T-helper 1 cell treated with Interleukin-12 subunit alpha and Interleukin-12 subunit beta and Interleukin-4 antibody, amounts not matched to agents 30 ng/mL and 1 ng/mL, for 36 hours (primary cell): ENCODE data around the gene LEMD2. TPM values are rescaled to one million over a fixed set of nuclear protein-coding genes. Genes with fewer than 3 reads are reported as not detected.

Source experiments
- intact Hi-C: fragments of 100-400 bp; cut with micrococcal nuclease; formaldehyde crosslinking; loops from one replicate; pipeline ENCODE4 v1.15.1; 2024
- total RNA-seq: library from RNA; stranded (reverse); gene quantifications from 2 replicates; pipeline ENCODE4 v1.2.3, GENCODE V29; 2022

Gene LEMD2
- total RNA-seq, 1 donor from 2014 or later: 77.2 TPM

- intact Hi-C loops: no loop called here
Measured at GRCh38 chr6:33742837-33743236, 46.1 kb downstream of the LEMD2 start.

GRCh38 chr6:33742092-33742491 lies 46.8 kb downstream of the LEMD2 start:
- intact Hi-C loops: no loop called here

- intact Hi-C loops: no loop called here
Measured at GRCh38 chr6:33740794-33741193, 48.1 kb downstream of the LEMD2 start.

GRCh38 chr6:33740204-33740608 lies 48.7 kb downstream of the LEMD2 start:
- intact Hi-C loops: no loop called here

GRCh38 chr6:33739571-33739970 lies 49.4 kb downstream of the LEMD2 start:
- intact Hi-C loops: no loop called here

- intact Hi-C loops: no loop called here
Measured at GRCh38 chr6:33738879-33739278, 50.1 kb downstream of the LEMD2 start.

- intact Hi-C loops: no loop called here
Measured at GRCh38 chr6:33738153-33738552, 50.8 kb downstream of the LEMD2 start.

- intact Hi-C loops: no loop called here
Measured at GRCh38 chr6:33737267-33738026, 51.5 kb downstream of the LEMD2 start.

GRCh38 chr6:33735216-33735615 lies 53.7 kb downstream of the LEMD2 start:
- intact Hi-C loops: no loop called here

GRCh38 chr6:33733709-33734007 lies 55.3 kb downstream of the LEMD2 start:
- intact Hi-C loops: no loop called here

GRCh38 chr6:33732817-33733708 lies 55.9 kb downstream of the LEMD2 start:
- intact Hi-C loops: no loop called here

- intact Hi-C loops: no loop called here
Measured at GRCh38 chr6:33732385-33732784, 56.5 kb downstream of the LEMD2 start.

GRCh38 chr6:33731751-33732282 lies 57.1 kb downstream of the LEMD2 start:
- intact Hi-C loops: no loop called here

GRCh38 chr6:33731035-33731434 lies 57.9 kb downstream of the LEMD2 start:
- intact Hi-C loops: no loop called here

- intact Hi-C loops: no loop called here
Measured at GRCh38 chr6:33730611-33731010, 58.3 kb downstream of the LEMD2 start.

- intact Hi-C loops: no loop called here
Measured at GRCh38 chr6:33729059-33729458, 59.9 kb downstream of the LEMD2 start.

GRCh38 chr6:33728438-33728837 lies 60.5 kb downstream of the LEMD2 start:
- intact Hi-C loops: no loop called here

GRCh38 chr6:33727932-33728331 lies 61.0 kb downstream of the LEMD2 start:
- intact Hi-C loops: no loop called here

- intact Hi-C loops: no loop called here
Measured at GRCh38 chr6:33727126-33727525, 61.8 kb downstream of the LEMD2 start.

GRCh38 chr6:33726696-33727095 lies 62.2 kb downstream of the LEMD2 start:
- intact Hi-C loops: no loop called here

- intact Hi-C loops: no loop called here
Measured at GRCh38 chr6:33725891-33726673, 62.8 kb downstream of the LEMD2 start.

- intact Hi-C loops: no loop called here
Measured at GRCh38 chr6:33725222-33725621, 63.7 kb downstream of the LEMD2 start.
